ENCODE measurements around the gene JDP2.

The JDP2 gene

GRCh38 chr14:75433631-75434071 is 5.8 kb downstream of the JDP2 start:
- Histone ChIP-seq H3K4me3 (IDR thresholded peaks at IDR 0.05; ENCODE audit: insufficient read depth, low read depth, low read length) (no peak overlapping the region), H3K9ac (no peak overlapping the region), H2AFZ (ENCODE audit: low read depth) (no peak overlapping the region), H3K4me1 (ENCODE audit: low read depth, poor library complexity, severe bottlenecking) (peaks cover 4% of the 10 kb centered on the region), H4K20me1 (ENCODE audit: insufficient read depth) (no peaks in the 10 kb centered on the region), H3K79me2 (ENCODE audit: insufficient read depth, low read depth) (no peaks in the 10 kb centered on the region), H3K36me3 (ENCODE audit: insufficient read depth) (no peaks in the 10 kb centered on the region), H3K4me2 (no peak overlapping the region), H3K27me3 (ENCODE audit: insufficient read depth, low read depth) (0 out of 2 replicates have a peak, but pooled peaks cover 4% of the 10 kb centered on the region), H3K27ac (no peak overlapping the region)
- TF ChIP-seq, protein P1, sequence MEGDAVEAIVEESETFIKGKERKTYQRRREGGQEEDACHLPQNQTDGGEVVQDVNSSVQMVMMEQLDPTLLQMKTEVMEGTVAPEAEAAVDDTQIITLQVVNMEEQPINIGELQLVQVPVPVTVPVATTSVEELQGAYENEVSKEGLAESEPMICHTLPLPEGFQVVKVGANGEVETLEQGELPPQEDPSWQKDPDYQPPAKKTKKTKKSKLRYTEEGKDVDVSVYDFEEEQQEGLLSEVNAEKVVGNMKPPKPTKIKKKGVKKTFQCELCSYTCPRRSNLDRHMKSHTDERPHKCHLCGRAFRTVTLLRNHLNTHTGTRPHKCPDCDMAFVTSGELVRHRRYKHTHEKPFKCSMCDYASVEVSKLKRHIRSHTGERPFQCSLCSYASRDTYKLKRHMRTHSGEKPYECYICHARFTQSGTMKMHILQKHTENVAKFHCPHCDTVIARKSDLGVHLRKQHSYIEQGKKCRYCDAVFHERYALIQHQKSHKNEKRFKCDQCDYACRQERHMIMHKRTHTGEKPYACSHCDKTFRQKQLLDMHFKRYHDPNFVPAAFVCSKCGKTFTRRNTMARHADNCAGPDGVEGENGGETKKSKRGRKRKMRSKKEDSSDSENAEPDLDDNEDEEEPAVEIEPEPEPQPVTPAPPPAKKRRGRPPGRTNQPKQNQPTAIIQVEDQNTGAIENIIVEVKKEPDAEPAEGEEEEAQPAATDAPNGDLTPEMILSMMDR (conservative IDR thresholded peaks at IDR 0.05; ENCODE audit: low read depth, low read length): no peak

DNA sequence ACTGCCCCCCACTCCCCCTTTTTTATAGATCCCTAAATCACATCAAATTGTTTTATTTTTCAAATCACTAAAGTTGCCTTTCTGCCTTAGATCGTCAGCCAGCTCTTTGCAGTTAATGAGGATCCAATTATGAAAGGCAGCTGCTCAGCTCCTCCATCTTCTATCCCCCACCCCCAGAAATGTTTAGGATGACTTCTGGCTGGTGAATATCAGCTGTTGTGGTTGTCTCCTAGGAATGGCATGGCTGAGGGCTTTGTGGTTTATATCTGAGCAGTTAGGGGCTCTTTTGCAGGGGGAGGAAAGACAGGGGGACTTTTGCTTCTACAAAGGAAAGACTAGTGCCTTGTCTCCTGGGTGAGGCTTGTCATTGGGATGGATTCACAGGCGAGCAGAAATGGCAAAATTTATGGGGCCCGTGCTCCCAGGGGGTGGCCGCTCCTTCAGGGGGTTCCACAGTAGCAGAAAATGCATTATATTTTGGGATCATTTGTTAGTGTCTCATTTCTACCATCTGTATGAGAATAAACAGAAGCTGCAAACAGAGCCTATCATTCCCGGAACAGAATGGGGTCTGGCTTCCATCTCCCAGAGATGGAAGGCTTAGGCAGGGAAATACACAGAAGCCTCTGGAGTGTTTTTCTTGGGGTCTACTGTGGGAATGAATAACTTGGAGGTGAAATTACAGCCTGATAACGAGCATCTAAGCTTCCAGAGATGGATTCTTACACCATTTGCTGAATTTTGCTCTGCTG is 6.5 kb downstream of the JDP2 start:
- Histone ChIP-seq H4K20me1 (ENCODE audit: insufficient read depth) (no peaks in the 10 kb centered on the region), H3K27ac (no peak overlapping the region), H3K27me3 (ENCODE audit: insufficient read depth, low read depth) (no peaks in the 10 kb centered on the region), H2AFZ (ENCODE audit: low read depth) (no peak overlapping the region), H3K9ac (no peak overlapping the region), H3K79me2 (ENCODE audit: insufficient read depth, low read depth) (no peaks in the 10 kb centered on the region), H3K4me1 (ENCODE audit: low read depth, poor library complexity, severe bottlenecking) (peaks cover 4% of the 10 kb centered on the region), H3K4me3 (IDR thresholded peaks at IDR 0.05; ENCODE audit: insufficient read depth, low read depth, low read length) (no peak overlapping the region), H3K4me2 (no peak overlapping the region), H3K36me3 (ENCODE audit: insufficient read depth) (no peaks in the 10 kb centered on the region)
- TF ChIP-seq, protein P1 (conservative IDR thresholded peaks at IDR 0.05; ENCODE audit: low read depth, low read length): no peak

GRCh38 chr14:75434890-75435248 is 7.0 kb downstream of the JDP2 start:
- no peak overlapping the region for H3K27ac ChIP-seq
- no peak overlapping the region for H3K4me2 ChIP-seq
- no peaks in the 10 kb centered on the region for H3K36me3 ChIP-seq (ENCODE audit: insufficient read depth)
- H2AFZ ChIP-seq (ENCODE audit: low read depth): no peak overlapping the region
- TF ChIP-seq, protein P1 (conservative IDR thresholded peaks at IDR 0.05; ENCODE audit: low read depth, low read length): no peak
- H4K20me1 ChIP-seq (ENCODE audit: insufficient read depth): no peaks in the 10 kb centered on the region
- H3K27me3 ChIP-seq (ENCODE audit: insufficient read depth, low read depth): no peaks in the 10 kb centered on the region
- no peak overlapping the region for H3K9ac ChIP-seq
- H3K79me2 ChIP-seq (ENCODE audit: insufficient read depth, low read depth): no peaks in the 10 kb centered on the region
- peaks cover 4% of the 10 kb centered on the region for H3K4me1 ChIP-seq (ENCODE audit: low read depth, poor library complexity, severe bottlenecking)
- H3K4me3 ChIP-seq (IDR thresholded peaks at IDR 0.05; ENCODE audit: insufficient read depth, low read depth, low read length): no peak overlapping the region

- Histone ChIP-seq H3K4me1 (ENCODE audit: low read depth, poor library complexity, severe bottlenecking) (peaks cover 4% of the 10 kb centered on the region), H2AFZ (ENCODE audit: low read depth) (no peak overlapping the region), H3K9ac (no peak overlapping the region), H3K79me2 (ENCODE audit: insufficient read depth, low read depth) (no peaks in the 10 kb centered on the region), H3K4me2 (no peak overlapping the region), H3K27me3 (ENCODE audit: insufficient read depth, low read depth) (no peaks in the 10 kb centered on the region), H4K20me1 (ENCODE audit: insufficient read depth) (no peaks in the 10 kb centered on the region), H3K27ac (no peak overlapping the region), H3K36me3 (ENCODE audit: insufficient read depth) (no peaks in the 10 kb centered on the region), H3K4me3 (IDR thresholded peaks at IDR 0.05; ENCODE audit: insufficient read depth, low read depth, low read length) (no peak overlapping the region)
- TF ChIP-seq, protein P1 (conservative IDR thresholded peaks at IDR 0.05; ENCODE audit: low read depth, low read length): no peak
Measured at GRCh38 chr14:75435473-75435872, 7.7 kb downstream of the JDP2 start.

All from KMS-11 (cell line).